ENCODE data around the gene TTC16. TPM values are rescaled to one million over a fixed set of nuclear protein-coding genes. Genes with fewer than 3 reads are reported as not detected.

Gene TTC16
- total and polyA plus RNA-seq, 8 donors = 0.02 to 0.09 (median 0.03) TPM; not detected in 4

DNA sequence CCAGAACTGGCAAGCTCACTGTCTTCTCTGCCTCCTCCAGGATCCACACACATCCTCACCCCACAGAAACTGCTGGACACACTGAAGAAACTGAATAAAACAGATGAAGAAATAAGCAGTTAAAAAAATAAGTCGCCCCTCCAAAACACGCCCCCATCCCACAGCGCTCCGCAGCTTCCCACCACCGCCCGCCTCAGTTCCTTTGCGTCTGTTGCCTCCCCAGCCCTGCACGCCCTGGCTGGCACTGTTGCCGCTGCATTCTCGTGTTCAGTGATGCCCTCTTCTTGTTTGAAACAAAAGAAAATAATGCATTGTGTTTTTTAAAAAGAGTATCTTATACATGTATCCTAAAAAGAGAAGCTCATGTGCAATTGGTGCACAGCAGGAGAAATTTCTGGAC, 25.1 kb upstream of the TTC16 start:
- ATAC-seq (no peak), DNase-seq (no peak), FAIRE-seq (no peak)
- TF ChIP-seq, protein P1, sequence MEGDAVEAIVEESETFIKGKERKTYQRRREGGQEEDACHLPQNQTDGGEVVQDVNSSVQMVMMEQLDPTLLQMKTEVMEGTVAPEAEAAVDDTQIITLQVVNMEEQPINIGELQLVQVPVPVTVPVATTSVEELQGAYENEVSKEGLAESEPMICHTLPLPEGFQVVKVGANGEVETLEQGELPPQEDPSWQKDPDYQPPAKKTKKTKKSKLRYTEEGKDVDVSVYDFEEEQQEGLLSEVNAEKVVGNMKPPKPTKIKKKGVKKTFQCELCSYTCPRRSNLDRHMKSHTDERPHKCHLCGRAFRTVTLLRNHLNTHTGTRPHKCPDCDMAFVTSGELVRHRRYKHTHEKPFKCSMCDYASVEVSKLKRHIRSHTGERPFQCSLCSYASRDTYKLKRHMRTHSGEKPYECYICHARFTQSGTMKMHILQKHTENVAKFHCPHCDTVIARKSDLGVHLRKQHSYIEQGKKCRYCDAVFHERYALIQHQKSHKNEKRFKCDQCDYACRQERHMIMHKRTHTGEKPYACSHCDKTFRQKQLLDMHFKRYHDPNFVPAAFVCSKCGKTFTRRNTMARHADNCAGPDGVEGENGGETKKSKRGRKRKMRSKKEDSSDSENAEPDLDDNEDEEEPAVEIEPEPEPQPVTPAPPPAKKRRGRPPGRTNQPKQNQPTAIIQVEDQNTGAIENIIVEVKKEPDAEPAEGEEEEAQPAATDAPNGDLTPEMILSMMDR (IDR thresholded peaks at IDR 0.05) = no peak
- no peaks in the 10 kb centered on the region for H3K36me3 ChIP-seq
- no peak overlapping the region for H3K27ac ChIP-seq
- 91 to 94% methylated on average over 10 of the region's 10 CpGs for WGBS, 2 donors
- H3K4me3 ChIP-seq = no peak overlapping the region
- no peaks in the 10 kb centered on the region for H3K9me3 ChIP-seq
- no peaks in the 10 kb centered on the region for H3K4me1 ChIP-seq
- intact Hi-C loops (cut with DNase I) = no loop called here
- no peaks in the 10 kb centered on the region for H3K27me3 ChIP-seq

DNA sequence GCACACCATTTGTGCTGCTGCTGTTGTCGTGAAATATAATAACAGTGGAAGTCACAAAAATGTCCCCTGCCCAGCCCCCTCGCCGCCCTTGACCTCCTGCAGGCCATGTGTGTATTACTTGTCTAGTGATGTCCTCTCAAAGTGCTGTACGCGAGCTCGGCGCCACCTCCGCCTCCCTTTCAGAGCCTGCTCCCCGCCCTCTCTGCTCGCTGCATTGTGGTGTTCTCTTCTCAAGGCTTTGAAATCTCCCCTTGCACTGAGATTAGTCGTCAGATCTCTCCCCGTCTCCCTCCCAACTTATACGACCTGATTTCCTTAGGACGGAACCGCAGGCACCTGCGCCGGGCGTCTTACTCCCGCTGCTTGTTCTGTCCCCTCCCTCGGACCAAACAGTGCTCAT, 23.8 kb upstream of the TTC16 start:
- H3K36me3 ChIP-seq = no peaks in the 10 kb centered on the region
- WGBS, 2 donors = 86 to 88% methylated on average over 20 of the region's 20 CpGs
- H3K27ac ChIP-seq = no peak overlapping the region
- FAIRE-seq (no peak), DNase-seq (no peak), ATAC-seq (no peak)
- H3K9me3 ChIP-seq = no peaks in the 10 kb centered on the region
- no peaks in the 10 kb centered on the region for H3K27me3 ChIP-seq
- TF ChIP-seq, protein P1 (IDR thresholded peaks at IDR 0.05) = no peak
- intact Hi-C loops (cut with DNase I) = no loop called here
- no peak overlapping the region for H3K4me3 ChIP-seq
- H3K4me1 ChIP-seq = no peaks in the 10 kb centered on the region

- Histone ChIP-seq H3K27ac (no peak overlapping the region), H3K9me3 (no peaks in the 10 kb centered on the region), H3K27me3 (no peaks in the 10 kb centered on the region), H3K4me3 (no peak overlapping the region), H3K4me1 (no peaks in the 10 kb centered on the region), H3K36me3 (no peaks in the 10 kb centered on the region)
- intact Hi-C loops (cut with DNase I) = no loop called here
- TF ChIP-seq, protein P1 (IDR thresholded peaks at IDR 0.05) = no peak
- ATAC-seq = no peak
- no peak for FAIRE-seq
- 89 to 91% methylated on average over 10 of the region's 10 CpGs for WGBS, 2 donors
- DNase-seq = no peak
Measured at GRCh38 chr9:127693143-127693542, 22.7 kb upstream of the TTC16 start.

DNA sequence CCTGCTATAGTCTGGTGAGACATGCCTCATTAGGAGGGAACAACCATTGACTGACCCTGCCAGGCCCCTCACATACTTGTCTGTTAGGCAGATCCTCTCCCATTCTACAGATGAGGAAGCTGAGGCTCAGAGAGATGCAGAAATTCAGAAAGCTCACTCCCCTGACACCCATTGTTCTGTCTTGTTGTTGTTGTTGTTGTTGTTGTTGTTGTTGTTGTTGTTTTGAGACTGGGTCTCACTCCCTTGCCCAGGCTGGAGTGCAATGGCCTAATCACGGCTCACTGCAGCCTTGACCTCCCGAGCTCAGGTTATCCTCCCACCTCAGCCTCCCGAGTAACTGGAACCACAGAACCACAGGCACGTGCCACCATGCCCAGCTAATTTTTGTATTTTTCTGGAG, 22.2 kb upstream of the TTC16 start:
- no peak overlapping the region for H3K27ac ChIP-seq
- intact Hi-C loops (cut with DNase I) = no loop called here
- H3K36me3 ChIP-seq = no peaks in the 10 kb centered on the region
- TF ChIP-seq, protein P1 (IDR thresholded peaks at IDR 0.05) = no peak
- no peak for DNase-seq
- H3K27me3 ChIP-seq = no peaks in the 10 kb centered on the region
- no peak for FAIRE-seq
- no peak overlapping the region for H3K4me3 ChIP-seq
- no peaks in the 10 kb centered on the region for H3K4me1 ChIP-seq
- whole genome bisulfite sequencing, 2 donors = 88 to 93% methylated on average over 4 of the region's 4 CpGs
- H3K9me3 ChIP-seq = no peaks in the 10 kb centered on the region
- no peak for ATAC-seq

DNA sequence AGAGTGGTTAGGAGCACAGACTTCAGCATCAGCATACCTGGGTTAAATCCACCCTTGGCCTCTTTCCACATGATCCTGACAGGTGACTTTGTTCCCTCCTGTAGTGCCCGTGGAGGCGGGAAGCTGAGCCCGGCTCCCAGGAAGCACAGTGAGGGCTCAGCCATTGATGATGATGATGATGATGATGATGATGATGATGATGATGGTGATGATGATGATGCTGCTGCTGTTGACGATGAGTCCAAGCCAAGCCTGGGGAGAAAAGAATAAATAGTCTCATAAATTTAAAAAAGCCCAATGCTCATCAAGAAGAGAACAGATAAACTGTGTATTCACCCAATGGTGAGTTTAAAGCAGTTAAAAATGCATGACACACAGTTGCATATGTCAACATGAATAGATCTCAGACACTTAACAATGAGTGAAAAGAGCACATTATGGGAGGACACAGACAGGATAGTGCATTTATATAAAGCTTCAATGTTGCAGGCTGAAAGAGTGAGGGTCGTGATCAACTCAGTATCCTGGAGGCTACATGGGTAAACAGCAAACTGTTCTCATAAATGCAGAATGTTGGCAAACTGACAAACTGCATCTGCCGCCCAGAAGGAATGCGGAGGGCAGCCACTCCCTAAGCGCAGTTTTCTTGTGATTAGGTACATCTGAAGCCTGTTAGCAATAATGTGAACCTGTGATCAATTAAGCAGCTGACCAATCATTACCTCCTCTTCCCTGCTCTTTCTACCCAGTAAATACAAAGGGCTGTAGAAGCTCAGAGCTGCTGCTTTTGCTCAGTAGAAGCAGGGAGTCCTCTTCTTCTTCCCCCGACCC, 20.8 kb upstream of the TTC16 start:
- no peak overlapping the region for H3K4me3 ChIP-seq
- FAIRE-seq (no peak), ATAC-seq (no peak), DNase-seq (no peak)
- intact Hi-C loops (cut with DNase I) = no loop called here
- H3K4me1 ChIP-seq = peaks cover 4 to 7% (median 5%) of the 10 kb centered on the region in 3 donors
- no peak overlapping the region for H3K27ac ChIP-seq
- no peaks in the 10 kb centered on the region for H3K27me3 ChIP-seq
- H3K9me3 ChIP-seq = no peaks in the 10 kb centered on the region
- TF ChIP-seq, protein P1 (IDR thresholded peaks at IDR 0.05) = no peak
- WGBS, 2 donors = 64 to 70% methylated on average over 9 of the region's 9 CpGs
- no peaks in the 10 kb centered on the region for H3K36me3 ChIP-seq
